ENCODE measurements around the gene ZNF408.

ZNF408 gene

DNA sequence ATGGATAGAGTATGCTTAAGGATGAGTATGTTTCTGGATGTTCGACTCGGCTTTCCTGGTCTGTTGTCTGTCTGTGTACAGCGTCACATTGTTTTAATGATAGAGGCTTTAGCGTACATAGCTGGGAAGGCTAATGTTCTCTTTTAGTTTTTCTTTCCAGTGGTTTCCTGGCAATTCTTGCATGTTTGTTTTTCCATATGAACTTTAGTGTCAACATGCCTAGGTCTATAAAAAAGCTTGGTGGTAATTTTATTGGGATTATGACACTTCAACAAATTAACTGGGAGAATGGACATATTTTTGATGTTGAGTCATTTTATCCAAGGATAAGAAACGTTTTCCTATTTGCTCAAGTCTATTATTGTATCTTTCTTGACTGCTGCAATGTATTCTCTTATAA, 35.8 kb downstream of the ZNF408 start:
- Histone ChIP-seq H3K36me3 (ENCODE audit: insufficient read depth, low read length) (peaks cover 7% of the 10 kb centered on the region), H3K4me3 (ENCODE audit: low read depth, low read length, poor library complexity, severe bottlenecking) (no peak overlapping the region)

DNA sequence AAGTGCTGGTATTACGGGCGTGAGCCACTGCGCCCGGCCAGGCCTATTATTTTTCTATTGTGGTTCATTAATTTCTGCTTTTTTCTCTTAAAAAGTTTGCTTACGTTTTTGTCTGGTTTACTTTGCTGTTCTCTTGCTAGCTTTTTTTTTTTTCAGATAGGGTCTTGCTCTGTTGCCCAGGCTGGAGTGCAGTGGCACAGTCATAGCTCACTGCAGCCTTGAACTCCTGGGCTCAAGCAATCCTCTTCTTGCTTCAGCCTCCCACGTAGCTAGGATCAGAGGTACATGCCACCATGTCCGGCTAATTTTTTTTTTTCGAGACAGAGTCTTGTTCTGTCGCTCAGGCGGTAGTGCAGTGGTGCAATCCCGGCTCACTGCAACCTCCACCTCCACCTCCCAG, 36.9 kb downstream of the ZNF408 start:
- Histone ChIP-seq H3K4me3 (ENCODE audit: low read depth, low read length, poor library complexity, severe bottlenecking) (no peak overlapping the region), H4K20me1 (ENCODE audit: insufficient read depth, low read length) (no peaks in the 10 kb centered on the region), H3K27me3 (ENCODE audit: insufficient read depth, low read length) (no peaks in the 10 kb centered on the region), H3K79me2 (ENCODE audit: insufficient read depth, low read length) (no peaks in the 10 kb centered on the region), H3K36me3 (ENCODE audit: insufficient read depth, low read length) (peaks cover 18% of the 10 kb centered on the region), H2AFZ (ENCODE audit: low read length) (no peak overlapping the region), H3K9ac (ENCODE audit: low read length) (no peak overlapping the region), H3F3A (ENCODE audit: insufficient read depth, low read length) (no peaks in the 10 kb centered on the region), H3K27ac (ENCODE audit: low read depth, low read length, poor library complexity, severe bottlenecking) (no peak overlapping the region), H3K4me2 (ENCODE audit: low read length) (no peak overlapping the region), H3K4me1 (ENCODE audit: insufficient read depth, low read length, severe bottlenecking) (no peaks in the 10 kb centered on the region), H3K9me3 (ENCODE audit: low read length) (no peaks in the 10 kb centered on the region), H3K9me2 (ENCODE audit: low read depth, low read length) (no peaks in the 10 kb centered on the region)
- TF ChIP-seq CTCF (IDR thresholded peaks at IDR 0.05; ENCODE audit: low read length) (no peak), EZH2 (IDR thresholded peaks at IDR 0.05; ENCODE audit: borderline replicate concordance, low read length) (no peak)

More for the DNA sequence above, 35.8 kb downstream of the ZNF408 start:
- Histone ChIP-seq H3K9ac (ENCODE audit: low read length) (no peak overlapping the region), H3K9me2 (ENCODE audit: low read depth, low read length) (no peaks in the 10 kb centered on the region), H3K27me3 (ENCODE audit: insufficient read depth, low read length) (no peaks in the 10 kb centered on the region), H4K20me1 (ENCODE audit: insufficient read depth, low read length) (no peaks in the 10 kb centered on the region), H3K4me2 (ENCODE audit: low read length) (no peak overlapping the region), H3F3A (ENCODE audit: insufficient read depth, low read length) (no peaks in the 10 kb centered on the region), H2AFZ (ENCODE audit: low read length) (no peak overlapping the region), H3K79me2 (ENCODE audit: insufficient read depth, low read length) (no peaks in the 10 kb centered on the region), H3K9me3 (ENCODE audit: low read length) (no peaks in the 10 kb centered on the region), H3K4me1 (ENCODE audit: insufficient read depth, low read length, severe bottlenecking) (no peaks in the 10 kb centered on the region), H3K27ac (ENCODE audit: low read depth, low read length, poor library complexity, severe bottlenecking) (no peak overlapping the region)
- TF ChIP-seq CTCF (IDR thresholded peaks at IDR 0.05; ENCODE audit: low read length) (no peak), EZH2 (IDR thresholded peaks at IDR 0.05; ENCODE audit: borderline replicate concordance, low read length) (no peak)

- Histone ChIP-seq H3K36me3 (ENCODE audit: insufficient read depth, low read length) (peaks cover 30% of the 10 kb centered on the region), H3K9me2 (ENCODE audit: low read depth, low read length) (no peaks in the 10 kb centered on the region), H3F3A (ENCODE audit: insufficient read depth, low read length) (no peaks in the 10 kb centered on the region), H3K4me2 (ENCODE audit: low read length) (no peak overlapping the region), H3K79me2 (ENCODE audit: insufficient read depth, low read length) (no peaks in the 10 kb centered on the region), H4K20me1 (ENCODE audit: insufficient read depth, low read length) (no peaks in the 10 kb centered on the region), H3K9me3 (ENCODE audit: low read length) (no peaks in the 10 kb centered on the region), H3K4me1 (ENCODE audit: insufficient read depth, low read length, severe bottlenecking) (no peaks in the 10 kb centered on the region), H3K27me3 (ENCODE audit: insufficient read depth, low read length) (no peaks in the 10 kb centered on the region), H2AFZ (ENCODE audit: low read length) (no peak overlapping the region), H3K27ac (ENCODE audit: low read depth, low read length, poor library complexity, severe bottlenecking) (no peak overlapping the region), H3K4me3 (ENCODE audit: low read depth, low read length, poor library complexity, severe bottlenecking) (no peak overlapping the region), H3K9ac (ENCODE audit: low read length) (no peak overlapping the region)
- TF ChIP-seq EZH2 (IDR thresholded peaks at IDR 0.05; ENCODE audit: borderline replicate concordance, low read length) (no peak), CTCF (IDR thresholded peaks at IDR 0.05; ENCODE audit: low read length) (no peak)
Measured at GRCh38 chr11:46738887-46739286, 38.1 kb downstream of the ZNF408 start.
